Mesodermal cell (in vitro differentiated cells): ENCODE results near the gene UNK.

Source experiments
- H3K27ac ChIP-seq: 2 replicates; pipeline ENCODE4 v1.7.0; 2013; ENCODE audit warnings: mild to moderate bottlenecking, low read depth, low read length, moderate library complexity; ENCODE audit not compliant: severe bottlenecking
- H3K36me3 ChIP-seq: 2 replicates; pipeline ENCODE4 v1.7.1; 2013; ENCODE audit warnings: mild to moderate bottlenecking, low read length, moderate library complexity; ENCODE audit not compliant: control insufficient read depth, insufficient read depth
- H3K4me1 ChIP-seq: one replicate; pipeline ENCODE4 v1.7.1; 2013; ENCODE audit warnings: mild to moderate bottlenecking, low read length; ENCODE audit not compliant: insufficient read depth, control insufficient read depth, poor library complexity, severe bottlenecking
- H3K4me3 ChIP-seq: 2 replicates; pipeline ENCODE4 v1.7.0; 2013; ENCODE audit warnings: low read length, control low read depth, mild to moderate bottlenecking; ENCODE audit not compliant: insufficient read depth, poor library complexity, severe bottlenecking; ENCODE audit errors: extremely low read depth
- H3K9me3 ChIP-seq: 2 replicates; pipeline ENCODE4 v1.7.1; 2013; ENCODE audit warnings: mild to moderate bottlenecking, low read length, moderate library complexity; ENCODE audit not compliant: control insufficient read depth
- WGBS, 2 experiments: methylation state at CpG; one replicate each; pipeline ENCODE4 v1.1.5; 2013; ENCODE audit warnings: missing lambda C conversion rate in 2 of 2; ENCODE audit not compliant: insufficient coverage in 2 of 2; 5-methylcytosine and 5-hydroxymethylcytosine counted together

The UNK gene

GRCh38 chr17:75830164-75831031, 45.8 kb downstream of the UNK start:
- WGBS, 2 experiments = 64 to 69% methylated on average over 25 to 27 of the region's 27 CpGs
- Histone ChIP-seq H3K4me1 (peaks cover 18% of the 10 kb centered on the region), H3K27ac (no peak overlapping the region), H3K4me3 (no peak overlapping the region), H3K9me3 (no peaks in the 10 kb centered on the region), H3K36me3 (peaks cover 4% of the 10 kb centered on the region)

GRCh38 chr17:75831032-75831571, 46.5 kb downstream of the UNK start:
- H3K4me1 ChIP-seq = peaks cover 18% of the 10 kb centered on the region
- no peaks in the 10 kb centered on the region for H3K9me3 ChIP-seq
- H3K27ac ChIP-seq = no peak overlapping the region
- H3K4me3 ChIP-seq = no peak overlapping the region
- H3K36me3 ChIP-seq = no peaks in the 10 kb centered on the region
- 96 to 98% methylated on average over 4 to 5 of the region's 15 CpGs for WGBS, 2 experiments

GRCh38 chr17:75832164-75832651, 47.6 kb downstream of the UNK start:
- Histone ChIP-seq H3K9me3 (no peaks in the 10 kb centered on the region), H3K36me3 (no peaks in the 10 kb centered on the region), H3K4me1 (peaks cover 18% of the 10 kb centered on the region), H3K4me3 (no peak overlapping the region), H3K27ac (no peak overlapping the region)
- WGBS, 2 experiments = 92 to 93% methylated on average over 9 to 10 of the region's 10 CpGs

- no peaks in the 10 kb centered on the region for H3K9me3 ChIP-seq
- WGBS, 2 experiments = 39 to 46% methylated on average over 10 to 12 of the region's 20 CpGs
- peaks cover 18% of the 10 kb centered on the region for H3K4me1 ChIP-seq
Observed at GRCh38 chr17:75832652-75833400, 48.2 kb downstream of the UNK start.

GRCh38 chr17:75834279-75834920, 49.8 kb downstream of the UNK start:
- Histone ChIP-seq H3K4me3 (no peak overlapping the region), H3K4me1 (peaks cover 18% of the 10 kb centered on the region), H3K9me3 (no peaks in the 10 kb centered on the region), H3K36me3 (no peaks in the 10 kb centered on the region), H3K27ac (no peak overlapping the region)
- 96 to 97% methylated on average over 22 to 24 of the region's 25 CpGs for WGBS, 2 experiments

More at GRCh38 chr17:75832652-75833400, 48.2 kb downstream of the UNK start:
- no peak overlapping the region for H3K27ac ChIP-seq
- H3K4me3 ChIP-seq = no peak overlapping the region
- H3K36me3 ChIP-seq = no peaks in the 10 kb centered on the region

- peaks cover 18% of the 10 kb centered on the region for H3K4me1 ChIP-seq
- no peaks in the 10 kb centered on the region for H3K36me3 ChIP-seq
- no peaks in the 10 kb centered on the region for H3K9me3 ChIP-seq
- WGBS, 2 experiments = 92 to 94% methylated on average over 19 to 23 of the region's 24 CpGs
- H3K27ac ChIP-seq = no peak overlapping the region
- H3K4me3 ChIP-seq = no peak overlapping the region
Observed at GRCh38 chr17:75834928-75835653, 50.5 kb downstream of the UNK start.

GRCh38 chr17:75835654-75835987, 51.0 kb downstream of the UNK start:
- peaks cover 18% of the 10 kb centered on the region for H3K4me1 ChIP-seq
- WGBS, 2 experiments = 93 to 94% methylated on average over 9 of the region's 9 CpGs
- no peak overlapping the region for H3K4me3 ChIP-seq
- no peak overlapping the region for H3K27ac ChIP-seq
- H3K9me3 ChIP-seq = no peaks in the 10 kb centered on the region
- no peaks in the 10 kb centered on the region for H3K36me3 ChIP-seq

GRCh38 chr17:75836605-75837004, 52.0 kb downstream of the UNK start:
- no peaks in the 10 kb centered on the region for H3K36me3 ChIP-seq
- no peak overlapping the region for H3K4me3 ChIP-seq
- WGBS, 2 experiments = 81 to 90% methylated on average over 6 to 9 of the region's 9 CpGs
- no peaks in the 10 kb centered on the region for H3K9me3 ChIP-seq
- H3K4me1 ChIP-seq = peaks cover 14% of the 10 kb centered on the region
- no peak overlapping the region for H3K27ac ChIP-seq

- 98% methylated on average over 6 of the region's 7 CpGs for WGBS, 2 experiments
- H3K27ac ChIP-seq = no peak overlapping the region
Observed at GRCh38 chr17:75837899-75838298, 53.3 kb downstream of the UNK start.

GRCh38 chr17:75838410-75838809, 53.8 kb downstream of the UNK start:
- WGBS, 2 experiments = 94 to 95% methylated on average over 14 to 15 of the region's 15 CpGs
- Histone ChIP-seq H3K9me3 (no peaks in the 10 kb centered on the region), H3K4me3 (no peak overlapping the region), H3K36me3 (no peaks in the 10 kb centered on the region), H3K27ac (no peak overlapping the region), H3K4me1 (no peaks in the 10 kb centered on the region)

More at GRCh38 chr17:75837899-75838298, 53.3 kb downstream of the UNK start:
- H3K9me3 ChIP-seq = no peaks in the 10 kb centered on the region
- H3K4me3 ChIP-seq = no peak overlapping the region
- peaks cover 4% of the 10 kb centered on the region for H3K4me1 ChIP-seq
- no peaks in the 10 kb centered on the region for H3K36me3 ChIP-seq
